Umbilical cord (tissue), 2 donors: ENCODE data around the gene MYOM3. TPM values are rescaled to one million over a fixed set of nuclear protein-coding genes. Genes with fewer than 3 reads are reported as not detected.

Source experiments
- DNase-seq: peaks from one replicate; pipeline ENCODE4 v3.0.0-alpha.2; 2015; ENCODE audit warnings: low spot score
- total RNA-seq: library from RNA; depleted of rRNA; stranded (reverse); fragments of >200 nt; gene quantifications from one replicate; pipeline ENCODE4 v1.2.3, GENCODE V29; 2014; ENCODE audit warnings: low replicate concordance; ENCODE audit not compliant: insufficient read depth

MYOM3 gene
- 5.3 TPM for total RNA-seq

DNA sequence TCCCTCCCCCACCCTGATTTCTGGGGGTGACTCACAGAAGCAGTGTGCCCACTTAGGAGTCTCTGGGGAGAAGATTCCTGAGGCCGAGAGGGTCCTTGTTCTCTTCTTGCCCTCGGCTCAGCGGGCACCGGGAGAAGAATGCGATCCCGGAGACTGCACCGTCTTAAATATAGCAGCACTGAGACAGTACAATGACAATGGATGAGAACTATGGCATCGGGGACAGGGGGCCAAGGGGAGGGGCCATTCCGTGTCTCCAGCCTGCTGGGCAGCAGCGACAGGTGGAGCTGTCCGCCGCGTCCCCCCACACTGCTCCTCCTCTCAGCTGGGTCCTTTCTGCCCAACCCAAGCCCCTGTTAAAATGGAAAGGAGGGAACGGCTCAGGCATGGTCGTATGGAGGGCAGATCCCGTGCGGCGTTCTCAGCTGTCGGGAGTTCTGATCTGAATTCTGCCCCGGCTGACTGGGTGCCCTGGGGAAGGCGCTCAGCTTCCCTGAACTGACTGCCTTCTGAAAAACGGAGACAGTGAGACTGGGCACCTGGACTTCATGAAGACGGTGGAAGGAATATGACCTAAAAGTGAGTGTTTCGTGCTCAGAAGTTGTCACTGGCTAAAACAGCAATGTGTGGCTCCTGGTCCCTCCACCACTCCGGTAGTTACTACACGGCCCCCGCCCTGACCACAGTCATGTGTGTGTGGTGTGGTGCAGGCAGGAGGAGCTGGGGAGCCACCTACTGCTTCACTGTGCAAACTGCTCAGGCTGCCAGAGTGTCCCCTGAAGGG lies at the start of gene MYOM3:
MYOM3 (minus strand) TSS at position 140 of the 784 bp plus-strand sequence. CDS start 3,499 bp downstream, outside the sequence.
- peak; percentile 69 for DNase-seq

- DNase-seq: peak; percentile 49
Measured at GRCh38 chr1:24161270-24161669, 49.3 kb upstream of the MYOM3 start.

DNA sequence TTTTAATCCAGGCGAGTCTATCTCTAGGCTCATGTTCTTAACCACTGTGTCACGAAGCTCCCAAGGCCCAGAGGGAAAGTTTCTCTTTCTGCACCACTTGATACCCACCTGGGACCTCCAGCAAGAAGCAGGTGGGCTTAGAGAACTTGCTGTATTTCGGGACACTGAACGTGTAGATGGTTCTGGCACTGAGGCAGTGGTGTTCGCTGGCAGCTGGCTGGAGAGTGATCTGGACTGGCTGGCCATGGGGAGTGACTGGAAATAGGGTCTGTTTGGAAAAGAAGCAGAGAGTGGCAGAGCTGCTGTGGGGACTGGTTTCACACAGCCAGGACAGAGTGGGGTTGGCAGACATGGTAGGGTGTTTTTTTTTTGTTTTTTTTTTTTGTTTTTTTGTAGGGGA lies 47.4 kb upstream of the MYOM3 start:
- DNase-seq: no peak

GRCh38 chr1:24157918-24158481 lies 46.1 kb upstream of the MYOM3 start:
- no peak for DNase-seq

DNA sequence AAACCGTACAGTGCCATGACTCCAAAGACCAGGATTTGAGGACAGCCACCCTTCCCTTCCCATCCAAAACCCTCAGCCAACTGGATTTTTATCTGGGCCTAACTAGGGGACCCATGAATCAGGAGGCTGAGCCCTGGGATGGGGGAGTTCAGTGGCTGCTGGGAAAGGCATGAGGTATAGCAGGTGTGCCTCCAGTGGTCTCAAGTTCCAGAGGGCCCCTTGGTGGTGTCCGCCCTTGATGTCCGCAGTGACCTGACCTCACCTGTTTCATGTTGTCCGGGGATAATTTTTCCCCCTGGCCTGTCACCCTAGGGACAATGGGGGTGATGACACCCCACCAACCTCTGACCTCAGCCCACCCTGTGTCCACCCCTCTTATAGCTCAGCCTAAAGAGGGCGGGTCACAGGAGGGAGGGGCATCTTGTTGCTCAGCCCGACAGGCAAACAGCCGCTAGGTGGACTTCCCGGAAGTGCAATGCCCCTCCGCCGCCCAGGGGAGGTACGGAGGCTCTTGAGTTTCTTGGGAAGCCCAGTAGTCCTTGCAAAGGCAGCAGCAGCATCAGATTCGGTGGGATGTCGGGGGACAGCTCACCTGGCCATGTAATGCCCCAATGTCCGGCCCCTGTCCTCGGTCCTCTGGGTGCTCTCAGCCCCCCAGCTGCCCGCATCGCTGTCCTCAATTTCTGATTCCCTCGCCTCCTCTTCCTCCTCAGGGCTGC lies 44.8 kb upstream of the MYOM3 start:
- no peak for DNase-seq

DNA sequence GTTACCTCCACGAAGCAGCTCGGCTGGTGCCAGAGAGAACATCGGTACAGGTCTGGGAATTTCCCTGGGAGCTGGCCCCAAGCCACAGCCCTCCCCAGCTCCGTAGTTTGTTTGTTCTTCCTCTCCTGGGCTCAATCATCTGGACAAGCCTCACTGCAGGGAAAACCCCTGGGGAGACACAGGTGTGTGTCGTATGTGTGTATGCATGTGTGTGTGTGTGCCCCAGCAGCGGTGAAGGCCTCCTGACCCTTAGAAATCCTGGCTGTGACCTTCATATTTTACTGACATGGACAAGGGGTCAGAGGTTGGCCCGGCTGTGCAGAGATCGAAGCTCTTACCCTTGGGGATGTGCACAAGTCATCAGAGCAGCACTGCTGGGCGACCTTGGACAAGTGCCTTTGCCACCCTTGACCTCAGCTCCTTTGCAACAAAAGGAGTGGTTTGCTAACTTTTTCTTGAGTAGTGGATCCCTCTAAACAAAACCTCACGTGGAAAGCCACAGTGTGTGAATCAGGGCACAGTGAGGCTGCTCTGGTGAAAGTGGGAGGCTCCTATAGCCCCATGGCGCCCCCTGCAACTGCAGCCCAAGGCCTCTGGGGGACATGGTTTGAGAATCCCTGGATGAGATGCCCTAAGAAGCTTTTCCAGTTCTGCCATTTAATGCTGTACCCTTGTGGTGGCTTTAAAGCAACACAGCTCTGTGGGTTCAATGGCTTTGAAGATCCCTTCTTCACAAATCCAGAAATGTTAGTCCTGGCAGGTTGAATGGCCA lies 43.3 kb upstream of the MYOM3 start:
- DNase-seq: no peak

DNA sequence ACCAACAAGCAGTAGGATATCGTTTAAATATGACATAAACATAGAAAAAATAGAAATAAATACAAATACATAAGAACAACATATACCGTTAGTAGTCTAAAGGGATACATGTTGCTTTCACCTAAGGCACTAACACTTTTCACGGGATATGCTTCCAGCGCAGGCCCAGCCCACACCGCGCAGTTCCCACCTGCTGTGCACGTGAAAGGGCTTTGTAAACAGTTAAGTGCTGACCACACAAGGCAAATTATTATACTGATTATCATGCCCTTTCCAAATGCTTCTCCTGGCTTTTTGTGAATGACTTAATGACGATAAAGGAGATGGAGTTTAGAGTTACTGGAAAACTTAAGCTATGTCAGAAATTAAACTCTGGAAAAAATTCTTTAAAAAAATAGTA lies 42.3 kb upstream of the MYOM3 start:
- DNase-seq: no peak

DNA sequence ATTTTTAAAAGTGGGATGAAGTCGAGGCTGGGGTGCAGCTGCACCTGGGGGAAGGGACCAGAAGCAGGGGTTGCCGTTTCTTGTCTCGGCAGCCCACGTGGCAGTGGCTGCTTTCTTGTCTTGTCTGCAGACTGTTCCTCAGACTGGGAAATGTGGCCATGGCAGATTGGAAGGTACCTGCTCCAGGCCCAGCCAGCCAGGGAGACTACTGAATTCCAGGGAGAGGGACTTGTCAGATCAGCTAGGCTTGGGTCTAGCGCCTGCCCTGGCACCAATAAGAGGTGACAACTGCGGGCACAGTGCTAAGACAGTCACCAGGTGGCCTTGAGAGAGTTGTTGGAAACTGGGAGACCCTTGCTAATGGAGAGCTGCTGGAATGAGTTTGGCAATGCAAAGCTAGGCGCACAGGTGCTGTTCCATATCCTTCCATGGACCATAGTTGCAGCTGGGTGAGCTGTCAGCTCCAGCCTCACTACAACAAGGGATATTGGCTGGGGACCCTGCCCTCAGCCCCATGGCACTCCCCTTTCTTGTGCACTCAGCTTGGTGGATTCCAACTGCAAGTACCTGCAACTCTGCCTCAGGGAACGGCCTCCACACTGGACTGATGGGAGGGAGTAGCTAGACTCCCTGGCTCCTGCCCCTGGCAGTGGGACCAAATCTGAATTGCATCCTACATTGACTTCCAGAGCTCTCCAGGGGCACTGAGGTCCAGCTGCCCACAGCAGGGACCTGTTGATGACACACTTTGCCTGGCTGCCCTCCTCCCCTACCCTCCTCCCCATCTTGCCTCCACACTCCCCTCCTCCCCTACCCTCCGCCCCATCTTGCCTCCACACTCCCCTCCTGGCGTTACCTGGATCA lies 40.9 kb upstream of the MYOM3 start:
- DNase-seq: no peak

DNA sequence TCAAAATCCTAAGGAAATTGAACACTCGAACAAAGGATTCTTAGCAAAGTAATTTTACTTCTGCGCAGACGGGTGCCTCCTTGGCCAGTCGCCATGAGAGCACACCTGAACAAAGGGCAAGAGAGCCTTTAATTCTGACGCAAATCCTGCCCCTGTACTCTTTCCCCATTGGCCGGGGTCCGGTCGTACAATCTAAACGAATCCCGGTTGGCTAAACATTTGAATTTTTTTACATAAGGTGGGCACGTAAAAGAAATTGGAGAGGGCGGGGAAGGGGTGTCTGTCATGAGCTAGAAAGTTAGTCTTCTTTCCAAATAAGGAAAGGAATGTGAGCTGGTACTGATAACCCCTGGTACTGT lies 39.2 kb upstream of the MYOM3 start:
- peak; percentile 24 for DNase-seq

GRCh38 chr1:24150234-24151174 lies 38.6 kb upstream of the MYOM3 start:
- peak; percentile 82 for DNase-seq

- DNase-seq: peak; percentile 55
Measured at GRCh38 chr1:24149866-24150233, 37.9 kb upstream of the MYOM3 start.

DNA sequence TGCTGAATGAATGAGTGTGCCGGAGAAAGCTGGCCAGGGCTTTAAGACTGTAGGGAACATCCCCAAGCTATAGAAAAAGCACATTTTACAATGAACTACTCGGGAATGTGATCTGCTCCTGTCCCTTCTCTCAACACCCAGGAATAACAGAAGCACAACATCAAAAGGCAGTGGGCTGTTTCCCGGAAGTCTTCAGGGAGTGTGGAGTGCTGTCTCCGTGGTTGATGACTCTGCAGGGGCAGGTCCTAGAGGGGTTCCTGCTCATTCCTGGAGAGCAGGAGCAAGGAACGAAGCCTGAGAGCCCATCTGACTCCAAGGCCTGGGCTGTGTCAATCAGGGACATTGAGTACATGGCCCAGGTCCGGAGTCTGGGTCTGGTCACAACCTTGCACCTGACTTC lies 35.9 kb upstream of the MYOM3 start:
- no peak for DNase-seq

- DNase-seq: no peak
Measured at GRCh38 chr1:24147194-24147593, 35.3 kb upstream of the MYOM3 start.

DNA sequence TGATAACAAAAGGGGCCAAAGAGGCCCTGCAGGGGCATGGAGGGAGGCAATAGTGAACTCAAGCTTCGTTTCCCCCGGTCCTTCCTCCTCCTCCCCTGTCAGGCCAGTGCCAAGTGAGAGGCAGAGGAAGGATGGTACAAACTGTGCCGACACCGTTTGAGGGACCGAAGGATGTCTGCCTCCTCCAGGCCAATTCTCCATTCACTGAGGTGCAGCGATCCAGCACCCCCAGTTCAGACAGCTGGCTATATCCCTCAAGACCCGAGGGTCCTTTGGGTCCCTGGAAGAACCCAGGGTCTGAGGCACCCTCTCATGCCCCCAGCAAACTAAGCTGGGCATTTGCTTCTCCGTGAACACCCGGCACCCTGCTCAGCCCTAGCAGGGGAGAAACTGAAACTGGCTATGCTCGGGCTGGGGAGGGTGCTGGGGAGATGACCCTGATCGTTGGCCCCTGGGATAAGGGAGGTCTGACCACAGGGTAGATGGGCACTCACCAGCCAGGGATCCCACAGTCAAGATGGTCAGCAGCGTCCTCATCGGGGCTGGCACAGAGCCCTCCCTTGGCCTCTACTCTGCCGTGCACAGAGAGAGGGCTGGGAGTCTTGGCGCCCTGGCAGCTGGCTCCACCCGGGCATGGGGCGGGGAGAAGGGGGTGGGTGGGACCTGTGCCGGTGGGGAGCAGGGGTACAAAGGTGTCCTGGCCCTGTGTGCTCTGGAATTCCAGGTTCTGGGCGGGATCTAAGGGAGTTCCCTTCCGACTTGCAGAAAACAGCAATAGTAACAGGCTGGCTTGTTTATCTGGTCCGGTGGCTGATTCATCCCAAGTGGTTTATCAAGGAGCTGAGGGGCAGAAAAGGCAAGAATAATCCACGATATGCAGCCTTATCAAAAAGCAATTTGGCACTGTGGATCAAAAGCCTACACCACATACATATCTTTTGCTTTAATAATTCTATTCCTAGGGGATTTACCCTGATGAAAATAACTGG lies 30.9 kb upstream of the MYOM3 start, which contains the start of gene IL22RA1:
IL22RA1 (minus strand) TSS at position 595 of the 989 bp plus-strand sequence; CDS start at position 537, 58 bp downstream.
- DNase-seq: peak; percentile 66

- DNase-seq: no peak
Measured at GRCh38 chr1:24141311-24141997, 29.5 kb upstream of the MYOM3 start.

DNA sequence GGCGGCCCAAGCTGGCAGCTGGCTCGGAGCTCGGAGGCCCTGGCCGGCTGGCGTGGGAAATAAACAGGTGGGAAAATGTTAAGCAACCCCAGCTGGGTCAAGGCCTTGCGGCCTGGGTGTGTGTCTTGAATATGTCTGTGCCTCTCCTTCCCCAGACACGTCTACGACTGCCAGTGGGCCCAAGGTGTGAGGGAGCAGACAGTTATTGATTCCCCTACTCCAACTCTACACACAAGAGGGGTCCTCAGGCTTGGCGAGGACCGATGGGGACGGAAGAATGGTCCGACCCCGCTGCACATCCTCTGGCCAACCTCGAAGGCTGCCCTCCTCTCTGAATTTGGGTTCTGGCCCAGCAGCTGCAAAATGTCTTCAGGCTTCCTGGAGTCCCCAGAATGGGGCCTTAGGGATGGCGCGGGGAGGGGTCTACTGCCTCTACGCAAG lies 28.8 kb upstream of the MYOM3 start:
- no peak for DNase-seq

- no peak for DNase-seq
Measured at GRCh38 chr1:24139841-24140425, 28.0 kb upstream of the MYOM3 start.

GRCh38 chr1:24139222-24139489 lies 27.2 kb upstream of the MYOM3 start:
- no peak for DNase-seq
